ENCODE results near the gene BTBD19. TPM values are rescaled to one million over a fixed set of nuclear protein-coding genes. Genes with fewer than 3 reads are reported as not detected.
"Not testable (repeated sequence)": the region's sequence is repeated elsewhere in the genome, so short reads cannot be mapped to it uniquely, and the experiment has no call there.

The BTBD19 gene
- 7.9 TPM for total RNA-seq

- DNase-seq (ENCODE audit: extremely low spot score in 2 of 2) = no peak
- H3K4me1 ChIP-seq = peaks cover 86% of the 10 kb centered on the region
- H3K4me3 ChIP-seq = peak within 1 kb of the TSS; percentile 31 to 36
- H3K36me3 ChIP-seq = peaks cover under 1 to 26% of the 10 kb centered on the region in 2 donors
- intact Hi-C loops (cut with DNase I) = no loop called here
- peak within 1 kb of the TSS; percentile 100 for H3K27ac ChIP-seq
- H3K27me3 ChIP-seq = no peaks in the 10 kb centered on the region
- H3K9me3 ChIP-seq = no peaks in the 10 kb centered on the region
- TF ChIP-seq POLR2AphosphoS5 (IDR thresholded peaks at IDR 0.05; ENCODE audit: insufficient read depth in 1 of 2, low read depth in 1 of 2) (peak in 1 of 2 donors; percentile 1), POLR2A (IDR thresholded peaks at IDR 0.05) (peak in 1 of 2 donors; percentile 51), CTCF (IDR thresholded peaks at IDR 0.05) (no peak)
Measured at GRCh38 chr1:44808063-44808937, at the start of gene BTBD19. TSS of gene BTBD19 (plus strand) at chr1:44808523. CDS start at chr1:44808821, 298 bp downstream.

- Histone ChIP-seq H3K9me3 (no peaks in the 10 kb centered on the region), H3K27me3 (no peaks in the 10 kb centered on the region), H3K36me3 (no peaks in the 10 kb centered on the region), H3K4me3 (no peak overlapping the region), H3K27ac (no peak overlapping the region), H3K4me1 (no peaks in the 10 kb centered on the region)
- DNase-seq (ENCODE audit: extremely low spot score in 2 of 2) = no peak
- no peak for TF ChIP-seq POLR2AphosphoS5 (IDR thresholded peaks at IDR 0.05; ENCODE audit: insufficient read depth in 1 of 2, low read depth in 1 of 2)
- TF ChIP-seq POLR2A (IDR thresholded peaks at IDR 0.05) = no peak
- no peak for TF ChIP-seq CTCF (IDR thresholded peaks at IDR 0.05)
- intact Hi-C loops (cut with DNase I) = no loop called here
Measured at GRCh38 chr1:44759077-44759476, 49.2 kb upstream of the BTBD19 start.

- no peak for DNase-seq (ENCODE audit: extremely low spot score in 2 of 2)
- no peak overlapping the region for H3K4me3 ChIP-seq
- H3K4me1 ChIP-seq = no peaks in the 10 kb centered on the region
- no peak overlapping the region for H3K27ac ChIP-seq
- TF ChIP-seq POLR2A (IDR thresholded peaks at IDR 0.05) (no peak), CTCF (IDR thresholded peaks at IDR 0.05) (no peak), POLR2AphosphoS5 (IDR thresholded peaks at IDR 0.05; ENCODE audit: insufficient read depth in 1 of 2, low read depth in 1 of 2) (no peak)
- H3K9me3 ChIP-seq = no peaks in the 10 kb centered on the region
- H3K36me3 ChIP-seq = no peaks in the 10 kb centered on the region
- intact Hi-C loops (cut with DNase I) = no loop called here
- H3K27me3 ChIP-seq = no peaks in the 10 kb centered on the region
Measured at GRCh38 chr1:44760876-44761275, 47.4 kb upstream of the BTBD19 start.

GRCh38 chr1:44766421-44766820 lies 41.9 kb upstream of the BTBD19 start:
- intact Hi-C loops (cut with DNase I); DNase-seq (ENCODE audit: extremely low spot score in 2 of 2); H3K4me1 ChIP-seq; H3K36me3 ChIP-seq; H3K27ac ChIP-seq; H3K27me3 ChIP-seq; H3K4me3 ChIP-seq; H3K9me3 ChIP-seq: not testable (repeated sequence)

- no peak for DNase-seq (ENCODE audit: extremely low spot score in 2 of 2)
- Histone ChIP-seq H3K27me3 (no peaks in the 10 kb centered on the region), H3K4me3 (peak within 1 kb of the TSS; percentile 71 to 85), H3K9me3 (no peaks in the 10 kb centered on the region), H3K4me1 (peaks cover 26% of the 10 kb centered on the region), H3K27ac (peak within 1 kb of the TSS; percentile 96), H3K36me3 (peaks cover 0 to 31% of the 10 kb centered on the region in 2 donors)
- TF ChIP-seq CTCF (IDR thresholded peaks at IDR 0.05) (peak in 1 of 3 experiments; percentile 16), POLR2A (IDR thresholded peaks at IDR 0.05) (peak in 1 of 2 donors; percentile 89), POLR2AphosphoS5 (IDR thresholded peaks at IDR 0.05; ENCODE audit: insufficient read depth in 1 of 2, low read depth in 1 of 2) (peak; percentile 98 to 99)
- intact Hi-C loops (cut with DNase I) = loop anchor here (5.0 kb wide), 1 partner anchor 38 kb away; the partner anchor contains the start of gene KIF2C
Measured at GRCh38 chr1:44775078-44775929, 33.0 kb upstream of the BTBD19 start, which contains the start of gene RPS8. TSS of gene RPS8 (plus strand) at chr1:44775540. CDS start at chr1:44775597, 57 bp downstream.

Data from vagina (tissue), 2 donors.